H9 (cell line): Measurements from ENCODE around the gene EPHA3. TPM values are rescaled to one million over a fixed set of nuclear protein-coding genes. Genes with fewer than 3 reads are reported as not detected.

Experiments used
- DNase-seq: peaks from one replicate; pipeline ENCODE4 v3.0.0-alpha.2; 2017
- H2AFZ ChIP-seq: one replicate; pipeline ENCODE4 v1.6.1; 2013; ENCODE audit warnings: mild to moderate bottlenecking, low read length, control low read depth, moderate library complexity
- H2AK5ac ChIP-seq: 2 replicates; pipeline ENCODE4 v1.6.1; 2013; ENCODE audit warnings: low read length, control low read depth, mixed read lengths; ENCODE audit not compliant: insufficient read length
- H2BK120ac ChIP-seq: one replicate; pipeline ENCODE4 v1.6.1; 2013; ENCODE audit warnings: low read depth, mild to moderate bottlenecking, low read length, control low read depth, inconsistent platforms; ENCODE audit not compliant: poor library complexity, severe bottlenecking
- H2BK12ac ChIP-seq: 2 replicates; pipeline ENCODE4 v1.6.1; 2013; ENCODE audit warnings: low read length, control low read depth, mixed read lengths, low read depth; ENCODE audit not compliant: insufficient read length
- H2BK15ac ChIP-seq: 2 replicates; pipeline ENCODE4 v1.6.1; 2013; ENCODE audit warnings: low read depth, low read length, control low read depth
- H2BK20ac ChIP-seq: one replicate; pipeline ENCODE4 v1.6.1; 2013; ENCODE audit warnings: low read depth, mild to moderate bottlenecking, low read length, control low read depth, inconsistent platforms; ENCODE audit not compliant: poor library complexity, severe bottlenecking
- H2BK5ac ChIP-seq: 2 replicates; pipeline ENCODE4 v1.6.1; 2013; ENCODE audit warnings: low read length, control low read depth, mixed read lengths; ENCODE audit not compliant: insufficient read length
- H3K14ac ChIP-seq: 2 replicates; pipeline ENCODE4 v1.6.1; 2013; ENCODE audit warnings: low read length, control low read depth; ENCODE audit not compliant: insufficient read depth
- H3K18ac ChIP-seq: 2 replicates; pipeline ENCODE4 v1.6.1; 2013; ENCODE audit warnings: low read depth, mild to moderate bottlenecking, mixed read lengths, low read length, control low read depth; ENCODE audit not compliant: insufficient read length
- H3K23ac ChIP-seq: 2 replicates; pipeline ENCODE4 v1.6.1; 2013; ENCODE audit warnings: low read length, control low read depth, mixed read lengths, low read depth; ENCODE audit not compliant: insufficient read length
- H3K23me2 ChIP-seq: 2 replicates; pipeline ENCODE4 v1.6.1; 2013; ENCODE audit warnings: low read depth, mild to moderate bottlenecking, mixed read lengths, low read length, control low read depth; ENCODE audit not compliant: insufficient read length, poor library complexity, severe bottlenecking
- H3K27ac ChIP-seq: 2 replicates; pipeline ENCODE4 v1.5.1; 2013; ENCODE audit warnings: low read length, control low read depth, mixed read lengths, low read depth; ENCODE audit not compliant: insufficient read length
- H3K27me3 ChIP-seq: 2 replicates; pipeline ENCODE4 v1.6.1; 2013; ENCODE audit warnings: low read length, control low read depth, inconsistent platforms; ENCODE audit not compliant: insufficient read depth
- H3K4ac ChIP-seq: 2 replicates; pipeline ENCODE4 v1.6.1; 2013; ENCODE audit warnings: low read depth, mild to moderate bottlenecking, control low read depth, inconsistent platforms, low read length, moderate library complexity
- H3K4me1 ChIP-seq: 2 replicates; pipeline ENCODE4 v1.6.1; 2013; ENCODE audit warnings: low read length, control low read depth, inconsistent platforms; ENCODE audit not compliant: insufficient read depth
- H3K4me2 ChIP-seq: 2 replicates; pipeline ENCODE4 v1.6.1; 2013; ENCODE audit warnings: low read length, control low read depth, mixed read lengths; ENCODE audit not compliant: insufficient read length, insufficient read depth
- H3K56ac ChIP-seq: 2 replicates; pipeline ENCODE4 v1.6.1; 2013; ENCODE audit warnings: low read depth, mild to moderate bottlenecking, mixed read lengths, low read length, control low read depth; ENCODE audit not compliant: insufficient read length
- H3K79me1 ChIP-seq: 2 replicates; pipeline ENCODE4 v1.6.1; 2013; ENCODE audit warnings: low read depth, mild to moderate bottlenecking, moderate library complexity, low read length, control low read depth, inconsistent platforms; ENCODE audit not compliant: insufficient read depth, poor library complexity, severe bottlenecking
- H3K79me2 ChIP-seq: 2 replicates; pipeline ENCODE4 v1.6.1; 2013; ENCODE audit warnings: low read length, control low read depth, inconsistent platforms; ENCODE audit not compliant: insufficient read depth
- H3K9ac ChIP-seq: 2 replicates; pipeline ENCODE4 v1.6.1; 2013; ENCODE audit warnings: low read length, control low read depth, mixed read lengths; ENCODE audit not compliant: insufficient read length; ENCODE audit errors: extremely low read depth
- H3K9me3 ChIP-seq: one replicate; pipeline ENCODE4 v1.6.1; 2013; ENCODE audit warnings: low read depth, low read length, inconsistent platforms; ENCODE audit not compliant: control insufficient read depth
- H3T11ph ChIP-seq: one replicate; pipeline ENCODE4 v1.6.1; 2013; ENCODE audit warnings: mild to moderate bottlenecking, low read length, control low read depth, inconsistent platforms
- H4K20me1 ChIP-seq: one replicate; pipeline ENCODE4 v1.6.1; 2013; ENCODE audit not compliant: control insufficient read depth, insufficient read length, insufficient read depth
- H4K5ac ChIP-seq: 2 replicates; pipeline ENCODE4 v1.6.1; 2013; ENCODE audit warnings: low read depth, mild to moderate bottlenecking, mixed read lengths, low read length, control low read depth; ENCODE audit not compliant: insufficient read length
- H4K8ac ChIP-seq: replicated peaks from 2 replicates; pipeline ENCODE4 v1.6.1; 2013; ENCODE audit warnings: low read length, control low read depth, mixed read lengths, low read depth; ENCODE audit not compliant: insufficient read length
- H4K91ac ChIP-seq: 2 replicates; pipeline ENCODE4 v1.6.1; 2013; ENCODE audit warnings: low read depth, mild to moderate bottlenecking, moderate library complexity, mixed read lengths, low read length, control low read depth; ENCODE audit not compliant: insufficient read length
- H3K27ac Mint-ChIP-seq, 3 experiments: 2 replicates in 2 of 3; 3 replicates in 1 of 3; pipeline ENCODE4 v1.8.0; 2020 to 2021; ENCODE audit warnings: mixed read lengths in 3 of 3, mild to moderate bottlenecking in 1 of 3, moderate library complexity in 1 of 3
- H3K27me3 Mint-ChIP-seq: 2 replicates; pipeline ENCODE4 v1.8.0; 2021; ENCODE audit warnings: low read depth, mild to moderate bottlenecking, moderate library complexity, mixed read lengths
- H3K36me3 Mint-ChIP-seq, 3 experiments: 2 replicates in 2 of 3; 3 replicates in 1 of 3; pipeline ENCODE4 v1.8.0; 2020 to 2021; ENCODE audit warnings: low read depth in 3 of 3, mixed read lengths in 3 of 3; ENCODE audit not compliant: insufficient read depth in 1 of 3
- H3K4me1 Mint-ChIP-seq, 2 experiments: 2 replicates each; pipeline ENCODE4 v1.8.0; 2020; ENCODE audit warnings: mixed read lengths in 2 of 2
- H3K4me3 Mint-ChIP-seq, 2 experiments: 2 replicates in 1 of 2; 3 replicates in 1 of 2; pipeline ENCODE4 v1.8.0; 2020 to 2021; ENCODE audit warnings: mild to moderate bottlenecking in 2 of 2, mixed read lengths in 2 of 2, moderate library complexity in 1 of 2
- H3K9me3 Mint-ChIP-seq, 2 experiments: 2 replicates in 1 of 2; 3 replicates in 1 of 2; pipeline ENCODE4 v1.8.0; 2020; ENCODE audit warnings: mild to moderate bottlenecking in 2 of 2, mixed read lengths in 2 of 2, moderate library complexity in 1 of 2
- WGBS: extraction: QIAGEN DNeasy Blood & Tissue Kit; methylation state at CpG from one replicate; pipeline ENCODE4 v1.1.7; 2013; ENCODE audit warnings: missing lambda C conversion rate, low lambda C conversion rate, mixed read lengths; ENCODE audit not compliant: insufficient read length; ENCODE audit errors: extremely low coverage; 5-methylcytosine and 5-hydroxymethylcytosine counted together
- total RNA-seq: library from RNA; stranded (reverse); gene quantifications from 2 replicates; pipeline ENCODE4 v1.2.1, GENCODE V29; 2021
- TF ChIP-seq, protein P1 (sequence below): fragments of 200-600 bp; sonication (generic); conservative IDR thresholded peaks from 3 replicates; pipeline ENCODE4 v1.8.0; 2021; ENCODE audit warnings: antibody characterized with exemption, mild to moderate bottlenecking

Gene EPHA3
- total RNA-seq, 1 experiment from 2014 or later = 0.66 TPM

DNA sequence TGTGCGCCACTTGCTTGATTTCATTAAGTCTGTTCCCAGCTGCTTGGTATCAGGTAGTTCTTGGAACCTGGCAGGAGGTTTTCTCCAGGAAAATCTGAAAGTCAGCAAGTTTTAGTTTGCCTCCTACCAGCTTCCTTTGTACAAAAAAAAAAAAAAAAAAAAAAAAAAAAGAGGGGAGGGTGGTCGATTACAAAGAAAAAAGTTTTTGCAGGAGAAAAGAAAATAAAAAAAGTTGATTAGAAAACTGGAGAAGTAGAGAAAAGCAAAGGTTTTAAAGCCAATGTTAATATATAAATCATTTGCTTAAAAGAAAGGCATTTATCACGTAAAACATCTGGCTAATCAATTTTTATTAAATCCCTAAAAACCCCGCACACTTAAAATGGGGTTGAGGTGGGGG, 5.9 kb downstream of the EPHA3 start:
- Histone ChIP-seq H2BK20ac (no peak overlapping the region), H3K27me3 (peaks cover 4% of the 10 kb centered on the region; the same call in 1 of the 2 replicates), H2BK120ac (no peak overlapping the region), H3K4me2 (no peak overlapping the region), H3K14ac (no peak overlapping the region), H3K9ac (no peak overlapping the region), H3K79me1 (no peaks in the 10 kb centered on the region), H3K9me3 (no peaks in the 10 kb centered on the region), H3K23ac (no peak overlapping the region), H3K79me2 (no peaks in the 10 kb centered on the region), H4K91ac (no peak overlapping the region), H2BK12ac (no peak overlapping the region), H2AFZ (no peak overlapping the region), H3K4ac (no peak overlapping the region), H3T11ph (no peak overlapping the region), H3K56ac (no peak overlapping the region), H4K20me1 (no peaks in the 10 kb centered on the region), H3K27ac (no peak overlapping the region), H2BK5ac (no peak overlapping the region), H3K4me1 (0 out of 2 replicates have a peak, but pooled peaks cover 4% of the 10 kb centered on the region), H2AK5ac (no peak overlapping the region), H4K8ac (no peak overlapping the region), H3K23me2 (peaks cover 7% of the 10 kb centered on the region), H3K18ac (no peak overlapping the region), H2BK15ac (no peak overlapping the region), H4K5ac (no peak overlapping the region)
- Mint-ChIP-seq H3K9me3 (no peaks in the 10 kb centered on the region; a peak in 1 of 5 replicates), H3K27ac (no peak overlapping the region), H3K4me1 (peaks cover 26 to 29% of the 10 kb centered on the region in 2 experiments), H3K4me3 (no peak overlapping the region), H3K27me3 (peaks cover 24% of the 10 kb centered on the region), H3K36me3 (no peaks in the 10 kb centered on the region)
- no peak for DNase-seq
- TF ChIP-seq, protein P1, sequence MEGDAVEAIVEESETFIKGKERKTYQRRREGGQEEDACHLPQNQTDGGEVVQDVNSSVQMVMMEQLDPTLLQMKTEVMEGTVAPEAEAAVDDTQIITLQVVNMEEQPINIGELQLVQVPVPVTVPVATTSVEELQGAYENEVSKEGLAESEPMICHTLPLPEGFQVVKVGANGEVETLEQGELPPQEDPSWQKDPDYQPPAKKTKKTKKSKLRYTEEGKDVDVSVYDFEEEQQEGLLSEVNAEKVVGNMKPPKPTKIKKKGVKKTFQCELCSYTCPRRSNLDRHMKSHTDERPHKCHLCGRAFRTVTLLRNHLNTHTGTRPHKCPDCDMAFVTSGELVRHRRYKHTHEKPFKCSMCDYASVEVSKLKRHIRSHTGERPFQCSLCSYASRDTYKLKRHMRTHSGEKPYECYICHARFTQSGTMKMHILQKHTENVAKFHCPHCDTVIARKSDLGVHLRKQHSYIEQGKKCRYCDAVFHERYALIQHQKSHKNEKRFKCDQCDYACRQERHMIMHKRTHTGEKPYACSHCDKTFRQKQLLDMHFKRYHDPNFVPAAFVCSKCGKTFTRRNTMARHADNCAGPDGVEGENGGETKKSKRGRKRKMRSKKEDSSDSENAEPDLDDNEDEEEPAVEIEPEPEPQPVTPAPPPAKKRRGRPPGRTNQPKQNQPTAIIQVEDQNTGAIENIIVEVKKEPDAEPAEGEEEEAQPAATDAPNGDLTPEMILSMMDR = no peak
- WGBS = no CpG with 5 or more reads among the region's 4 CpGs
